BE2C (cell line): ENCODE data around the gene TMF1.

Experiments
- DNase-seq: peaks from one replicate; pipeline ENCODE4 v3.0.0-alpha.2; 2020
- H3K27me3 ChIP-seq: fragments of 250-450 bp; sonication (Bioruptor Pico); 2 replicates; pipeline ENCODE4 v1.5.1; 2020; ENCODE audit warnings: mild to moderate bottlenecking
- H3K36me3 ChIP-seq: fragments of 250-450 bp; sonication (Bioruptor Pico); 2 replicates; pipeline ENCODE4 v1.5.1; 2020; ENCODE audit warnings: mild to moderate bottlenecking
- H3K4me1 ChIP-seq: fragments of 250-450 bp; sonication (Bioruptor Pico); 2 replicates; pipeline ENCODE4 v1.5.1; 2020
- H3K4me3 ChIP-seq: 2 replicates; pipeline ENCODE4 v1.5.1; 2011; ENCODE audit warnings: low read depth, low read length
- H3K9me3 ChIP-seq: fragments of 250-450 bp; sonication (Bioruptor Pico); 2 replicates; pipeline ENCODE4 v1.5.1; 2020
- TF ChIP-seq, protein P1 (sequence below): IDR thresholded peaks from 2 replicates; pipeline ENCODE4 v1.5.1; 2012; ENCODE audit warnings: mild to moderate bottlenecking, low read depth, low read length

TMF1 gene

DNA sequence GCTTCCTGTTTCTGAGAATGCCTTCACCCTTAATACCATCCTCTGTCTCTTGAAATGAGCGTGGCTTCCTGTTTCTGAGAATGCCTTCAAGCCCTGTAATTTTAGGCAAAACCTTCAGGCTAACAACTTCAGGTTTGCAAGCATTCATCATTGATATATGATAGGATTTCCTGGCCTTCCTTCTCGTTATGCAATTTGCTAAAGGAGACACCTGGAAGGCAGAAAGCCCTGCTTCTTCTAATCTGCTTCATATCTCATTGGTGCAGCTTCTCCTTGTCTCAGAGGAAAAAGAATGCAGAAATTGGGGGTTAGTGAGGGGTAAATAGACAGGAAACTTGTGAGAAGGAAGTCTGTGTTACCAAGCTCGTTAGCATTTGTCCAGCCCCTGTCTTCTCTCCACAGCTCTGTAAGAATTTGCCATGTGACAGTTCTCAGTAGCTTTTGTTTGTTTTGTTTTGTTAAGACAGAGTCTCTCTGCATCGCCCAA is 39.9 kb upstream of the TMF1 start:
- DNase-seq, result no peak
- TF ChIP-seq, protein P1, sequence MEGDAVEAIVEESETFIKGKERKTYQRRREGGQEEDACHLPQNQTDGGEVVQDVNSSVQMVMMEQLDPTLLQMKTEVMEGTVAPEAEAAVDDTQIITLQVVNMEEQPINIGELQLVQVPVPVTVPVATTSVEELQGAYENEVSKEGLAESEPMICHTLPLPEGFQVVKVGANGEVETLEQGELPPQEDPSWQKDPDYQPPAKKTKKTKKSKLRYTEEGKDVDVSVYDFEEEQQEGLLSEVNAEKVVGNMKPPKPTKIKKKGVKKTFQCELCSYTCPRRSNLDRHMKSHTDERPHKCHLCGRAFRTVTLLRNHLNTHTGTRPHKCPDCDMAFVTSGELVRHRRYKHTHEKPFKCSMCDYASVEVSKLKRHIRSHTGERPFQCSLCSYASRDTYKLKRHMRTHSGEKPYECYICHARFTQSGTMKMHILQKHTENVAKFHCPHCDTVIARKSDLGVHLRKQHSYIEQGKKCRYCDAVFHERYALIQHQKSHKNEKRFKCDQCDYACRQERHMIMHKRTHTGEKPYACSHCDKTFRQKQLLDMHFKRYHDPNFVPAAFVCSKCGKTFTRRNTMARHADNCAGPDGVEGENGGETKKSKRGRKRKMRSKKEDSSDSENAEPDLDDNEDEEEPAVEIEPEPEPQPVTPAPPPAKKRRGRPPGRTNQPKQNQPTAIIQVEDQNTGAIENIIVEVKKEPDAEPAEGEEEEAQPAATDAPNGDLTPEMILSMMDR, result no peak
- Histone ChIP-seq H3K27me3 (no peaks in the 10 kb centered on the region), H3K36me3 (peaks cover 11% of the 10 kb centered on the region), H3K9me3 (no peaks in the 10 kb centered on the region), H3K4me1 (no peaks in the 10 kb centered on the region), H3K4me3 (no peak overlapping the region)

DNA sequence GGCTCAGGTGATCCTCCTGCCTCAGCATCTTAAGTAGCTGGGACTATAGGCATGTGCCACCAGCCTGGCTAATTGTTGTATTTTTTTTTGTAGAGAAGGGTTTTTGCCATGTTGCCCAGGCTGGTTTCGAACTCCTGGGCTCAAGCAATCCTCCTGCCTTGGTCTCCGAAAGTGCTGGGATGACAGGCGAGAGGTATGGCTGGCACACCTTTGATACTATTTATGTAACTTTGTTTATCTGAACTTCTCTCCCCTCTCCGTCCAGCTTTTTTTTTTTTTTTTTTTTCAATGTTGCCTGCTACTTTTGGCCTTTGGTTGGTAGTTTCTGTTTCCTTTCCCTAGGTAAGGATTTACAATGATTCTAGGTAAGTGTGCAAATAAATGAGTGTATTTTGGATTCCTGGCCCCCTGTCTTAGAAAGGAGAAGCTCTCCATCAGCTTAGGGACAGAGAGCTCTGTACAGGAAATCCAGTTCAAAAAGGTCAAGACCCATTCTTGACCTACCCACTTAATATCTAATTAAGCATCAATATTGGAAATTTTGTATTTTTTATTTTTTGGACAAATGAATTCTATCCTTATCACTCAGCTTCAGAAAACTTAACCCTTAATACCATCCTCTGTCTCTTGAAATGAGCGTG is 39.4 kb upstream of the TMF1 start:
- H3K36me3 ChIP-seq, result peaks cover 11% of the 10 kb centered on the region
- no peaks in the 10 kb centered on the region for H3K9me3 ChIP-seq
- H3K4me3 ChIP-seq, result no peak overlapping the region
- TF ChIP-seq, protein P1, result no peak
- no peak for DNase-seq
- H3K27me3 ChIP-seq, result no peaks in the 10 kb centered on the region
- H3K4me1 ChIP-seq, result no peaks in the 10 kb centered on the region

DNA sequence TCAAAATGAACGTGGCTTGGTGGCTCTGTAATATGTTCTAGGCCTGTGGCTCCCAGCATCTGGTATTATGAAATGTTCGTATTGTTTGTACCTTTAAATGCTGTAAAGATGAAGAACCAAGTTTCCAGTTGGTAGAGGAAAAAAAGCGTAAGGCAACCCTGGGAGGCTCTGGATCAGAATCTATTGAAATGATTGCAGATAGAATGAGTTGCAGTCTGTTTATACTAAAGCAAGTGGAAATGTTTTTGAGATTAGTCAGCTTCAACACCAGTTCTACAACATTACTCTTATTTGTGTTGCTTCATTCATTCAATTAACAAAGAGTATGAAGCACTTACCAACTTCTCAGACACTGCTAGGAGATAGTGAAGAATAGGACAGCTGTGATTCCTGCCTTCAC is 37.9 kb upstream of the TMF1 start:
- Histone ChIP-seq H3K4me3 (no peak overlapping the region), H3K36me3 (peaks cover 11% of the 10 kb centered on the region), H3K4me1 (no peaks in the 10 kb centered on the region; the same call in 1 of the 2 replicates), H3K27me3 (no peaks in the 10 kb centered on the region), H3K9me3 (no peaks in the 10 kb centered on the region)
- TF ChIP-seq, protein P1, result no peak
- DNase-seq, result no peak

DNA sequence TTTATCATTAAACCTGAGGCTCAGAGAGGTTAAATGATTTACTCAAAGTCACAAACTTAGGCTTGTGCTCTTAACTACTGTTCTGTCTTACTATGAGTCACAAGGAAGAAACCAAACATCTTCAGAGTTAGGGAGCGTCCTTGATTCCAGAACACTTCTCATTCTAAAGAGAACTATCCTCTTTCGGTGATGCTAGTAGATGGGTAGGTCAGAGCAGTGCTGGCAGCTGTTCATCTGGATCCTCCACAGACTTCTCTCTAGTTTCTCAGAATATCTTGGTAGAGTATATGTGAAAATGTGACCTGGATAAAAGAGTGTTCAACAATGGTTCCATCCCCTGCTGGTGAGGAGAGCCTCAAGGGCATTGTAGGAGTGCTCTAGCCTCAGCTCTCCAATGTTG is 35.9 kb upstream of the TMF1 start:
- TF ChIP-seq, protein P1, result no peak
- H3K4me3 ChIP-seq, result no peak overlapping the region
- H3K4me1 ChIP-seq, result no peaks in the 10 kb centered on the region; the same call in 1 of the 2 replicates
- peaks cover 4% of the 10 kb centered on the region for H3K36me3 ChIP-seq
- no peaks in the 10 kb centered on the region for H3K9me3 ChIP-seq
- no peak for DNase-seq
- H3K27me3 ChIP-seq, result no peaks in the 10 kb centered on the region

DNA sequence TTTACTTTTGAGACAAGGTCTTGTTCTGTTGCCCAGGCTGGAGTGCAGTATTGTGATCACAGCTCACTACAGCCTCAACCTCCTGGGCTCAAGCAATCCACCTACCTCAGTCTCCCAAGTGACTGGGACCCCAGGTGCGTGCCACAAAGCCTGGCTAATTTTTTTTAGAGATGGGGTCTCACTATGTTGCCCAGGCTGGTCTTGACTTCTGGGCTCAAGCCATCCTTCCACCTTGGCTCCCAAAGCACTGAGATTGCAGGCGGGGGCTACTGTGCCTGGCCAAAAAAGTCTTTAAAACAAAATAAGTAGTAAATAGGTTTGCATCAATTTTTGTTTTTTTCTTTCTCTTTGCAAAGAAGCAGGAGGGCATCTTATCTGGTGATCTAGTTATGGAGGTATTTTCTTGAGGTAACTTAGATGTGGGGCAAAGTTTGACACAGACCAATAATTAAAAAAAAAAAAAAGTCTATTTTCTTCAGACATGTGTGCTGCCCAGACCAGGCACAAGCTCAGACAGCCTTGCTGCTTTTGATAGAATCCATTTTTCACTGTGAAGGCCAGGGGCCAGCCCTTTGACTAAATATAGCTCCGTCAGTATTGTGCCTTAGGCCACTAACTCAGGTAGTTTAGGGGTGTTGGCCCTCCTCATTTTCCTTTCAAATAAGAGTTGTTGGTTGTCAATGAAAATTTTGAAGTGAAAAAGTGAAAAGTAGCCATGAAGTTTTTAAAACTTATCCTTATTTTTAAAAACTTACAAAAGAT is 35.1 kb upstream of the TMF1 start:
- TF ChIP-seq, protein P1, result no peak
- H3K4me3 ChIP-seq, result no peak overlapping the region
- no peak for DNase-seq
- H3K27me3 ChIP-seq, result no peaks in the 10 kb centered on the region
- peaks cover 4% of the 10 kb centered on the region for H3K36me3 ChIP-seq
- H3K4me1 ChIP-seq, result no peaks in the 10 kb centered on the region; the same call in 1 of the 2 replicates
- no peaks in the 10 kb centered on the region for H3K9me3 ChIP-seq
